Measurements from ENCODE around the gene ELL.

GRCh38 chr19:18397242-18398202 is 124.3 kb downstream of the ELL start, which contains the start of gene LRRC25:
- no peak for TF ChIP-seq EZH2phosphoT487 (conservative IDR thresholded peaks at IDR 0.05; ENCODE audit: low read length)
- no peak for TF ChIP-seq CTCF (IDR thresholded peaks at IDR 0.05; ENCODE audit: insufficient read depth, low read length, poor library complexity, severe bottlenecking)
